GM12878 (cell line): Measurements from ENCODE around the gene CAMTA1. TPM values are rescaled to one million over a fixed set of nuclear protein-coding genes. Genes with fewer than 3 reads are reported as not detected.

Experiments
- ATAC-seq: fragments of 200-7000 bp; cut with Tn5 transposase; 3 replicates; pipeline ENCODE4 v1.9.1; 2020; ENCODE audit warnings: mild to moderate bottlenecking, moderate library complexity
- BruUV-seq: library from RNA; stranded (reverse); fragments of 400-500 nt; replicated peaks from 2 replicates; lab custom pipeline; 2021; lab: Mats Ljungman, UMichigan
- CTCF ChIA-PET: fragments of 300-600 bp; sonication (Branson Sonifier 250); formaldehyde crosslinking; extraction: SDS; loops from one replicate; lab custom pipeline; 2021; ENCODE audit warnings: inconsistent platforms; lab: Yijun Ruan, JAX
- POLR2A ChIA-PET: fragments of 350-600 bp; formaldehyde crosslinking; extraction: SDS; loops from one replicate; lab custom pipeline; 2021; ENCODE audit warnings: inconsistent platforms; lab: Charles Lee
- RAD21 ChIA-PET: fragments of 300-600 bp; sonication (Branson Sonifier 250); formaldehyde crosslinking; loops from one replicate; lab custom pipeline; 2023; ENCODE audit warnings: antibody characterized with exemption; ENCODE audit not compliant: unreplicated experiment; lab: Charles Lee
- SMC1A ChIA-PET: fragments of 300-600 bp; sonication (Branson Sonifier 250); formaldehyde crosslinking; loops from one replicate; lab custom pipeline; 2023; ENCODE audit not compliant: unreplicated experiment, uncharacterized antibody; lab: Charles Lee
- DNase-seq: peaks from one replicate; pipeline ENCODE4 v3.0.0-alpha.2; 2011; ENCODE audit warnings: low read depth, low spot score
- FAIRE-seq: peaks from 3 replicates; lab custom pipeline; 2011; peaks lifted over from hg19 to GRCh38; lab: Jason Lieb, UNC
- H2AFZ ChIP-seq: 2 replicates; pipeline ENCODE4 v1.6.0; 2011; ENCODE audit warnings: low read depth, low read length, control low read depth; ENCODE audit not compliant: control insufficient read depth
- H3K27ac ChIP-seq: 2 replicates; pipeline ENCODE4 v1.5.1; 2011; ENCODE audit warnings: control low read depth; ENCODE audit not compliant: control insufficient read depth, insufficient read depth
- H3K27me3 ChIP-seq, 2 experiments: replicated peaks in 1 of 2; 2 replicates each; pipeline versions ENCODE4 v1.6.0 to v1.6.1; 2011; ENCODE audit warnings: low read length in 1 of 2; ENCODE audit not compliant: control insufficient read depth in 2 of 2, insufficient read depth in 2 of 2
- H3K36me3 ChIP-seq, 2 experiments: 2 replicates each; pipeline ENCODE4 v1.5.1; 2011; ENCODE audit warnings: low read length in 1 of 2; ENCODE audit not compliant: control insufficient read depth in 2 of 2, insufficient read depth in 2 of 2
- H3K4me1 ChIP-seq: 2 replicates; pipeline ENCODE4 v1.6.1; 2011; ENCODE audit warnings: mild to moderate bottlenecking, low read length, moderate library complexity, mixed read lengths; ENCODE audit not compliant: control insufficient read depth, insufficient read depth
- H3K4me2 ChIP-seq: 2 replicates; pipeline ENCODE4 v1.6.0; 2011; ENCODE audit warnings: control low read depth; ENCODE audit not compliant: control insufficient read depth, insufficient read depth
- H3K4me3 ChIP-seq: fragments of 200-600 bp; sonication (generic); 2 replicates; pipeline ENCODE4 v1.5.1; 2016
- H3K79me2 ChIP-seq: 2 replicates; pipeline ENCODE4 v1.6.0; 2011; ENCODE audit warnings: low read length; ENCODE audit not compliant: control insufficient read depth, insufficient read depth
- H3K9ac ChIP-seq: 2 replicates; pipeline ENCODE4 v1.8.0; 2011; ENCODE audit warnings: low read length, control low read depth, mixed read lengths; ENCODE audit not compliant: control insufficient read depth, insufficient read depth
- H3K9me3 ChIP-seq: replicated peaks from 3 replicates; pipeline ENCODE4 v1.5.1; 2011; ENCODE audit warnings: mild to moderate bottlenecking, low read length; ENCODE audit not compliant: control insufficient read depth, insufficient read depth
- H4K20me1 ChIP-seq: 2 replicates; pipeline ENCODE4 v1.6.0; 2011; ENCODE audit not compliant: control insufficient read depth, insufficient read depth
- BCL11A ChIP-seq: IDR thresholded peaks from 2 replicates; pipeline ENCODE4 v1.6.1; 2011; ENCODE audit warnings: low read depth, low read length
- CBFB ChIP-seq: IDR thresholded peaks from 2 replicates; pipeline ENCODE4 v1.6.1; 2016; ENCODE audit warnings: antibody characterized with exemption, low read depth
- EED ChIP-seq: sonication (generic); IDR thresholded peaks from 2 replicates; pipeline ENCODE4 v1.6.1; 2016; ENCODE audit warnings: antibody characterized with exemption, low read depth
- IKZF2 ChIP-seq, 2 experiments: fragments of 450-650 bp; IDR thresholded peaks; 2 replicates each; pipeline ENCODE4 v1.6.1; 2017; ENCODE audit warnings: mild to moderate bottlenecking in 2 of 2, moderate library complexity in 2 of 2
- MEF2A ChIP-seq: IDR thresholded peaks from 2 replicates; pipeline ENCODE4 v1.6.1; 2011; ENCODE audit warnings: low read depth, mild to moderate bottlenecking, low read length, moderate library complexity; ENCODE audit not compliant: insufficient read depth
- NR2C1 ChIP-seq: fragments of 450-650 bp; IDR thresholded peaks from 2 replicates; pipeline ENCODE4 v1.6.1; 2017; ENCODE audit warnings: antibody characterized with exemption, mild to moderate bottlenecking, moderate library complexity
- NR2C2 ChIP-seq: IDR thresholded peaks from 2 replicates; pipeline ENCODE4 v1.6.1; 2011; ENCODE audit warnings: borderline replicate concordance, low read depth; ENCODE audit not compliant: control insufficient read depth, insufficient read length
- PRDM15 ChIP-seq: fragments of 450-650 bp; formaldehyde crosslinking; IDR thresholded peaks from 2 replicates; pipeline ENCODE4 v1.4.0; 2020; ENCODE audit warnings: mild to moderate bottlenecking, moderate library complexity
- SIX5 ChIP-seq: IDR thresholded peaks from 2 replicates; pipeline ENCODE4 v1.6.1; 2011; ENCODE audit warnings: mild to moderate bottlenecking, low read depth, low read length, moderate library complexity; ENCODE audit not compliant: severe bottlenecking
- TCF3 ChIP-seq: IDR thresholded peaks from 2 replicates; pipeline ENCODE4 v1.6.1; 2012; ENCODE audit warnings: low read depth, mild to moderate bottlenecking, low read length, borderline replicate concordance; ENCODE audit not compliant: insufficient read depth
- whole genome bisulfite sequencing: methylation state at CpG from one replicate; pipeline ENCODE4 v1.1.6; 2016; ENCODE audit warnings: low lambda C conversion rate; ENCODE audit not compliant: insufficient replicate concordance, insufficient coverage; ENCODE audit errors: missing lambda C conversion rate; 5-methylcytosine and 5-hydroxymethylcytosine counted together
- in situ Hi-C: fragments of 300-500 bp; cut with MboI; formaldehyde crosslinking; loops from 9 replicates; pipeline ENCODE4 v1.14.3; 2018; ENCODE audit warnings: mixed read lengths
- intact Hi-C: fragments of 100-400 bp; cut with micrococcal nuclease; formaldehyde crosslinking; loops from one replicate; pipeline ENCODE4 v1.14.2; 2022; ENCODE audit not compliant: unreplicated experiment
- polyA plus RNA-seq, 11 experiments: library from polyadenylated mRNA; depleted of rRNA in 4 of 11; unstranded in 6 of 11; stranded (reverse) in 5 of 11; fragments of >200 nt; fragmentation: Nextera tagmentation in 4 of 11; fragmentation: Illumina TruSeq in 1 of 11; extraction: Ambion mirVana in 4 of 11; extraction: Trizol in 1 of 11; gene quantifications; 1 replicate in 1 of 11; 2 replicates in 10 of 11; pipeline versions ENCODE4 v1.2.1 to v1.2.3, GENCODE V29; 2011 to 2016; ENCODE audit warnings: inconsistent platforms in 2 of 11, missing spikeins in 2 of 11, low read depth in 1 of 11
- total RNA-seq, 4 experiments: library from RNA; depleted of rRNA in 3 of 4; stranded (reverse); fragments of >200 nt in 3 of 4; fragmentation: Illumina TruSeq in 1 of 4; extraction: Trizol in 1 of 4; gene quantifications; 2 replicates each; pipeline versions ENCODE4 v1.2.1 to v1.2.3, GENCODE V29; 2013 to 2021

CAMTA1 gene
- total and polyA plus RNA-seq, 10 of the 15 experiments (the other 5 are each of a cell fraction or from before 2014, with no cell fraction given), result 37.7 to 148 (median 76.4) TPM

- 9% methylated on average over 3 of the region's 3 CpGs for WGBS
- no peak for FAIRE-seq
Observed at GRCh38 chr1:7691576-7691975, 906.3 kb downstream of the CAMTA1 start.

More at GRCh38 chr1:7691576-7691975, 906.3 kb downstream of the CAMTA1 start:
- in situ Hi-C loops (no loop called here), intact Hi-C loops (no loop called here)
- TF ChIP-seq MEF2A (no peak), CBFB (no peak), SIX5 (no peak), NR2C2 (no peak), BCL11A (no peak), EED (no peak), NR2C1 (no peak), TCF3 (no peak), PRDM15 (CRISPR knock-in tag) (no peak), IKZF2 (IDR thresholded peaks at IDR 0.05) (no peak)
- Histone ChIP-seq H3K4me3 (no peak overlapping the region), H2AFZ (no peak overlapping the region), H3K9ac (no peak overlapping the region), H3K4me2 (no peak overlapping the region), H4K20me1 (no peaks in the 10 kb centered on the region), H3K79me2 (no peaks in the 10 kb centered on the region), H3K36me3 (no peaks in the 10 kb centered on the region), H3K27me3 (no peaks in the 10 kb centered on the region; a peak in 2 of 4 replicates), H3K4me1 (no peaks in the 10 kb centered on the region), H3K9me3 (no peaks in the 10 kb centered on the region; the same call in 2 of the 3 replicates), H3K27ac (no peak overlapping the region)
- CTCF ChIA-PET, result no interaction called here
- SMC1A ChIA-PET, result no interaction called here
- RAD21 ChIA-PET, result no interaction called here
- ATAC-seq (no peak), DNase-seq (no peak)
- no TSS peak for BruUV-seq
- POLR2A ChIA-PET, result no interaction called here
